ENCODE measurements around the gene DHX16.

The DHX16 gene

DNA sequence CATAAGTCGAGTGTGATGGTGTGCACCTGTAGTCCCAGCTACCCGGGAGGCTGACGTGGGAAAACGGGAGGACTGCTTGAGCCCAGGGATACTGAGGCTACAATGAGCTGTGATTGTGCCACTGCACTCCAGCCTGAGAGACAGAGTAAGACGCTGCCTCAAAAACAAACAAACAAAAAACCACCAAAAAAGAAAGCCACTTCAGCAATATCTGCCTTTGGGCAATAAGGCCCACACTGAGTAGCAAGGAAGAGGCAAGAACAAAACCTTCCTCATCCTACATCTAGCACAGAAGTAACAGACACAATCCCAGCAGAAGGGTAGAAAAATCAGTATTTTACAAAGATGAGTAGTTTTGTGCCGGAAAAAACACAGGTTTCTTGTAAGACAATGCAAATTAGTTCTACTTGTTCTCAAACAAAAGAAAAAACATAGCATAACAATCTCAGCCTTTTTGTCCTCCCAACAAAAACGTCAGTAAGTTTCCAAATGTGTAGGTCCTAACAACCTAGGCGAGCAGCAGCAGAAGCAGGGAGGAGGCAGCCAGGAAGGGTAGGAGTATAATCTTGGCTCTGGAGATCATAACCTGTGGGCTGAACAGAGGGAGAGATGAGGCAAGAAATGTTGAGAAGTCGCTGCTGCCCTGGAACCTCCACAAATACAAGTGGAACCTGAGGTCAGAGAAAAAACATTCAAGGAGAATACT is 61.5 kb downstream of the DHX16 start:
- no peak for DNase-seq (ENCODE audit: extremely low read depth in 1 of 2, low read depth in 1 of 2)

- no peak for DNase-seq (ENCODE audit: extremely low read depth in 1 of 2, low read depth in 1 of 2)
Observed at GRCh38 chr6:30610065-30610464, 62.7 kb downstream of the DHX16 start.

GRCh38 chr6:30603961-30604360 is 68.8 kb downstream of the DHX16 start:
- no peak for DNase-seq (ENCODE audit: extremely low read depth in 1 of 2, low read depth in 1 of 2)

Measured in activated CD8-positive, alpha-beta memory T cell treated with anti-CD3 and anti-CD28 coated beads for 1 hour (primary cell).